Activated T-helper 2 cell treated with anti-CD3 and anti-CD28 coated beads, Interferon-gamma antibody, Interleukin-2, Interleukin-4, amounts not matched to agents 10 μg/mL and 5 μg/mL and 100 μg/mL, durations not matched to agents 14 hours and 24 hours and 36 hours (primary cell): ENCODE measurements around the gene ZZZ3. TPM values are rescaled to one million over a fixed set of nuclear protein-coding genes. Genes with fewer than 3 reads are reported as not detected.
"Not testable (repeated sequence)": the region's sequence is repeated elsewhere in the genome, so short reads cannot be mapped to it uniquely, and the experiment has no call there.

Source experiments
- DNase-seq: peaks from one replicate; pipeline ENCODE4 v3.0.0; 2021; ENCODE audit warnings: low spot score
- H3K27ac Mint-ChIP-seq: one replicate; pipeline ENCODE4 v1.8.0; 2021; ENCODE audit warnings: mixed read lengths
- H3K27me3 Mint-ChIP-seq: one replicate; pipeline ENCODE4 v1.8.0; 2021; ENCODE audit warnings: low read depth, mixed read lengths
- H3K36me3 Mint-ChIP-seq: one replicate; pipeline ENCODE4 v1.8.0; 2021; ENCODE audit warnings: low read depth, mixed read lengths
- H3K4me1 Mint-ChIP-seq: one replicate; pipeline ENCODE4 v1.8.0; 2021; ENCODE audit warnings: low read depth, mixed read lengths
- H3K4me3 Mint-ChIP-seq: one replicate; pipeline ENCODE4 v1.8.0; 2021; ENCODE audit warnings: low read depth, mild to moderate bottlenecking, moderate library complexity, mixed read lengths
- H3K9me3 Mint-ChIP-seq: one replicate; pipeline ENCODE4 v1.8.0; 2021; ENCODE audit warnings: mixed read lengths
- intact Hi-C: fragments of 100-400 bp; cut with micrococcal nuclease; formaldehyde crosslinking; loops from one replicate; pipeline ENCODE4 v1.15.1; 2023
- total RNA-seq: library from RNA; stranded (reverse); gene quantifications from 2 replicates; pipeline ENCODE4 v1.2.3, GENCODE V29; 2022

Gene ZZZ3
- total RNA-seq, 1 donor from 2014 or later, result 39.7 TPM

- Mint-ChIP-seq H3K27ac (no peak overlapping the region), H3K27me3 (no peaks in the 10 kb centered on the region), H3K9me3 (no peaks in the 10 kb centered on the region), H3K4me1 (peaks cover 11% of the 10 kb centered on the region), H3K4me3 (no peak overlapping the region), H3K36me3 (peaks cover 24% of the 10 kb centered on the region)
- intact Hi-C loops, result no loop called here
- DNase-seq, result no peak
Measured at GRCh38 chr1:77659879-77660593, 22.4 kb downstream of the ZZZ3 start.

GRCh38 chr1:77658271-77658670 lies 24.2 kb downstream of the ZZZ3 start:
- peaks cover 5% of the 10 kb centered on the region for H3K4me1 Mint-ChIP-seq
- DNase-seq, result no peak
- H3K27me3 Mint-ChIP-seq, result no peaks in the 10 kb centered on the region
- no peaks in the 10 kb centered on the region for H3K9me3 Mint-ChIP-seq
- H3K4me3 Mint-ChIP-seq, result no peak overlapping the region
- intact Hi-C loops, result no loop called here
- H3K36me3 Mint-ChIP-seq, result peaks cover 27% of the 10 kb centered on the region
- H3K27ac Mint-ChIP-seq, result no peak overlapping the region

GRCh38 chr1:77655431-77655974 lies 27.0 kb downstream of the ZZZ3 start:
- H3K9me3 Mint-ChIP-seq, result peaks cover 10% of the 10 kb centered on the region
- no peak for DNase-seq
- intact Hi-C loops, result no loop called here
- peaks cover 5% of the 10 kb centered on the region for H3K4me1 Mint-ChIP-seq
- no peaks in the 10 kb centered on the region for H3K27me3 Mint-ChIP-seq
- H3K4me3 Mint-ChIP-seq, result no peak overlapping the region
- H3K27ac Mint-ChIP-seq, result peak overlapping the region; percentile 30
- H3K36me3 Mint-ChIP-seq, result peaks cover 48% of the 10 kb centered on the region

GRCh38 chr1:77652970-77653516 lies 29.4 kb downstream of the ZZZ3 start:
- peaks cover 31% of the 10 kb centered on the region for H3K9me3 Mint-ChIP-seq
- intact Hi-C loops, result no loop called here
- H3K4me3 Mint-ChIP-seq, result no peak overlapping the region
- H3K27me3 Mint-ChIP-seq, result no peaks in the 10 kb centered on the region
- no peak for DNase-seq
- H3K27ac Mint-ChIP-seq, result no peak overlapping the region
- peaks cover 3% of the 10 kb centered on the region for H3K4me1 Mint-ChIP-seq
- H3K36me3 Mint-ChIP-seq, result peaks cover 66% of the 10 kb centered on the region

DNA sequence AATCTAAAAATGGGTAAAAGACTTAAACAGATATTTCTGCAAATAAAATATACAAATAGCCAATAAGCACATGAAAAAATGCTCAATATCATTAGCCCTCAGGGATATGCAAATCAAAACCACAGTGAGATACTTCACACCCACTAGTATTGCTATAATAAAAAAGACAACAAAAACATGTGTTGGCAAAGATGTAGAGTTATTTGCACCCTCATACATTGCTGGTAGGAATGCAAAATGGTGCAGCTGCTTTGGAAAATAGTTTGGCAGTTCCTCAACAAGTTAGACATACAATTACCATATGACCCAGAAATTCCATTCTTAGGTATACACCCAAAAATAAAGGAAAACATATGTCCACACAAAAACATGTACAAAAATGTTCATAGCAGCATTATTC lies 30.2 kb downstream of the ZZZ3 start:
- H3K27ac Mint-ChIP-seq, result no peak overlapping the region
- no peak overlapping the region for H3K4me3 Mint-ChIP-seq
- H3K9me3 Mint-ChIP-seq, result peaks cover 31% of the 10 kb centered on the region
- intact Hi-C loops, result no loop called here
- no peak for DNase-seq
- no peaks in the 10 kb centered on the region for H3K27me3 Mint-ChIP-seq
- peaks cover 3% of the 10 kb centered on the region for H3K4me1 Mint-ChIP-seq
- H3K36me3 Mint-ChIP-seq, result peaks cover 69% of the 10 kb centered on the region

DNA sequence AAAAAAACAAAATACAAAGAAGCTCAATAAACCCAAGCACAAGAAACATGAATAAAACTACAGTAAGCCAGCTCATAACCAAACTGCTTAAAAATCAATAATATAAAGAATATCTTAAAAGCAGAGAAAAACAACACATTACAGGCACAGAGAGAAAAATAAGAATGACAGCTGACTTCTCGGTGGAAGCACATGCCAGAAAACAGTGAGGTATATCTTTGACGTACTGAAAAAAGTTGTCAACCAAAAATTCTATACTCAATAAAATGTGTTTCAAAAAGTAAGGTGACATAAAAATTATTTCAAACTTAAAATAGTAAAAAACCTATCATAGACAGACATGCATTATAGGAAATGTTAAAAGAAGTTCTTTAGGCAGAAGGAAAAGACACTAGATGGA lies 33.3 kb downstream of the ZZZ3 start:
- peaks cover 39% of the 10 kb centered on the region for H3K9me3 Mint-ChIP-seq
- no peak overlapping the region for H3K4me3 Mint-ChIP-seq
- no peak overlapping the region for H3K27ac Mint-ChIP-seq
- H3K27me3 Mint-ChIP-seq, result no peaks in the 10 kb centered on the region
- intact Hi-C loops, result no loop called here
- peaks cover 74% of the 10 kb centered on the region for H3K36me3 Mint-ChIP-seq
- H3K4me1 Mint-ChIP-seq, result peaks cover 3% of the 10 kb centered on the region
- DNase-seq, result no peak

DNA sequence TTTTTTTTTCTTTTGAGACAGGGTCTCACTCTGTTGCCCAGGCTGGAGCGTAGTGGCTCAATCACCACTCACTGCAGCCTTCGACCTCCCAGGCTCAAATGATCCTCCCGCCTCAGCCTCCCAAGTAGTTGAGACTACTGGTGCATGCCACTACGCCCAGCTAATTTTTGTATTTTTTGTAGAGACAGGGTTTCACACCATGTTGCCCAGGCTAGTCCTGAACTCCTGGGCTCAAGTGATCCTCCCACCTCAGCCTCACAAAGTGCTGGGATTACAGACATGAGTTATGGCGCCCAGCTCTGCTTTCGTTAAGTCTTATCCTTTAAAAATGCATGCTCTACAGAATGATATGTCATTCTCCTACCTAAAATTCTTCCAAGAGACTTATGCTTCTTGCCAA lies 36.2 kb downstream of the ZZZ3 start:
- H3K4me1 Mint-ChIP-seq, DNase-seq, intact Hi-C loops, H3K27ac Mint-ChIP-seq, H3K4me3 Mint-ChIP-seq, H3K27me3 Mint-ChIP-seq: not testable (repeated sequence)
- peaks cover 61% of the 10 kb centered on the region for H3K36me3 Mint-ChIP-seq
- peaks cover 36% of the 10 kb centered on the region for H3K9me3 Mint-ChIP-seq

- Mint-ChIP-seq H3K4me1 (peaks cover 10% of the 10 kb centered on the region), H3K27me3 (no peaks in the 10 kb centered on the region), H3K4me3 (no peak overlapping the region), H3K9me3 (peaks cover 11% of the 10 kb centered on the region), H3K36me3 (peaks cover 46% of the 10 kb centered on the region), H3K27ac (no peak overlapping the region)
- no peak for DNase-seq
- intact Hi-C loops, result no loop called here
Measured at GRCh38 chr1:77643456-77643855, 39.0 kb downstream of the ZZZ3 start.

GRCh38 chr1:77642941-77643340 lies 39.5 kb downstream of the ZZZ3 start:
- Mint-ChIP-seq H3K4me3 (no peak overlapping the region), H3K27ac (no peak overlapping the region), H3K4me1 (peaks cover 12% of the 10 kb centered on the region), H3K36me3 (peaks cover 41% of the 10 kb centered on the region), H3K9me3 (peaks cover 8% of the 10 kb centered on the region), H3K27me3 (no peaks in the 10 kb centered on the region)
- intact Hi-C loops, result no loop called here
- DNase-seq, result no peak

DNA sequence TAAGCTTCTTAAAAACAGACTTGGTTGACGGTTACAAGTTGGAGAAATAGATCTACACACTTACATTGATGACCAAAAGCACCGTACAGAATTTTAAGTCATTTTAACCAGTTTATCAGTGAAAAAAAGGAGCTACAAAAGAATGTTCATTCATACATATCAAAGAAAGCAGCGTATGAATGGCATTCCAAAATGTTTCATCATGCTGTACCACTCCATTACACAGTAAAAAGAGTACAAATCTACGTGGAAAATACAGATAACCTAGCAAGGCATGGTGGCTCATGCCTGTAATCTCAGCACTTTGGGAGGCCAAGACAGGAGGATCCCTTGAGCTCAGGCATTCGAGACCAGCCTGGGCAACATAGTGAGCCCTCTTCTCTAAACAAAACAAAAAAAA lies 40.3 kb downstream of the ZZZ3 start:
- no peaks in the 10 kb centered on the region for H3K27me3 Mint-ChIP-seq
- DNase-seq, result no peak
- peaks cover 8% of the 10 kb centered on the region for H3K9me3 Mint-ChIP-seq
- H3K36me3 Mint-ChIP-seq, result peaks cover 37% of the 10 kb centered on the region
- H3K4me1 Mint-ChIP-seq, result peaks cover 12% of the 10 kb centered on the region
- H3K4me3 Mint-ChIP-seq, result no peak overlapping the region
- intact Hi-C loops, result no loop called here
- no peak overlapping the region for H3K27ac Mint-ChIP-seq

- Mint-ChIP-seq H3K27me3 (no peaks in the 10 kb centered on the region), H3K9me3 (no peaks in the 10 kb centered on the region), H3K27ac (no peak overlapping the region), H3K4me1 (peaks cover 9% of the 10 kb centered on the region), H3K36me3 (peaks cover 23% of the 10 kb centered on the region), H3K4me3 (no peak overlapping the region)
- intact Hi-C loops, result loop anchor here (5.0 kb wide), 1 partner anchor 43 kb away; the partner anchor contains the start of gene ZZZ3
- DNase-seq, result no peak
Measured at GRCh38 chr1:77639557-77640069, 42.8 kb downstream of the ZZZ3 start.

DNA sequence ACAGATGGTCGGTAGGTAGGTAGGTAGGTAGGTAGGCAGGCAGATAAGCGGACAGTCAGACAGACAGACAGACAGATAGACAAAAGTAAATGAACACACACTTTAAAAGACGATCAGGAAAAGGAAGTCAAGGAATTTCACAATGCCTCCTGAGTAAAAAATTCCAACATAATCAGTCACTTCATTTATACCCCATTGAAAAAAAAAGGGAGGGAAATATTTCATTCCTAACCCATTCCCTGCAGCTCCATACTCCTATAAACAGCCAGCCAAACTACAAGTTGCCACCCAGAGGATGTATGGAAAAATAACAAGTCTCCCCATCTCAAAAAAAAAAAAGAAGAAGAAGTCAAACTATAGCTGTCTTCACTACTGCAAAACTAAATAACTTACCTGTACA lies 43.4 kb downstream of the ZZZ3 start:
- intact Hi-C loops, result loop anchor here (5.0 kb wide), 1 partner anchor 43 kb away; the partner anchor contains the start of gene ZZZ3
- no peak for DNase-seq
- H3K36me3 Mint-ChIP-seq, result peaks cover 25% of the 10 kb centered on the region
- peak overlapping the region; percentile 64 for H3K27ac Mint-ChIP-seq
- H3K9me3 Mint-ChIP-seq, result no peaks in the 10 kb centered on the region
- H3K4me3 Mint-ChIP-seq, result no peak overlapping the region
- no peaks in the 10 kb centered on the region for H3K27me3 Mint-ChIP-seq
- peaks cover 9% of the 10 kb centered on the region for H3K4me1 Mint-ChIP-seq

DNA sequence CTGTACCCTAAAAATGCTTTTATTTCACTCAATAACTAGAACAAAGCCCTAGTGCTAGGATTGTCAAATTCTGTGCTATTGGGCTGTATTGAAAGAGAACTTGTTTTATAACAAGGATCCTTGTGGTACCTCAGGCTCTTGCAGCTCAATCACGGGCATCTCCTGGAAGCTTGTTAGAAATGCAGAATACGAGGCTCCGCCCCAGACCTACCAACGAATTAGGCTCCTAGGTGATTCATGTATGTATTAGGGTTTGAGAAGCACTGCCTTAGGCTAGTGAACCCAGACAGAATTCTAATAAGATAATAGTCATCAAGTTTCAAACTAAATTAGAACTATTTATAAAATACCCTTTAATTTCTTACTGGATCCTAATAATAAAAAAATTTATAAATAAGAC lies 45.6 kb downstream of the ZZZ3 start:
- no peak overlapping the region for H3K4me3 Mint-ChIP-seq
- H3K27ac Mint-ChIP-seq, result no peak overlapping the region
- peaks cover 20% of the 10 kb centered on the region for H3K4me1 Mint-ChIP-seq
- intact Hi-C loops, result loop anchor here (5.0 kb wide), 1 partner anchor 45 kb away; the partner anchor contains the start of gene ZZZ3
- H3K9me3 Mint-ChIP-seq, result no peaks in the 10 kb centered on the region
- DNase-seq, result no peak
- H3K36me3 Mint-ChIP-seq, result peaks cover 39% of the 10 kb centered on the region
- H3K27me3 Mint-ChIP-seq, result no peaks in the 10 kb centered on the region
